Mesodermal cell (in vitro differentiated cells): ENCODE data around the gene UBTD2.
"Not testable (repeated sequence)": the region's sequence is repeated elsewhere in the genome, so short reads cannot be mapped to it uniquely, and the experiment has no call there.

ENCODE experiments used
- H3K27ac ChIP-seq: 2 replicates; pipeline ENCODE4 v1.7.0; 2013; ENCODE audit warnings: mild to moderate bottlenecking, low read depth, low read length, moderate library complexity; ENCODE audit not compliant: severe bottlenecking
- H3K36me3 ChIP-seq: 2 replicates; pipeline ENCODE4 v1.7.1; 2013; ENCODE audit warnings: mild to moderate bottlenecking, low read length, moderate library complexity; ENCODE audit not compliant: control insufficient read depth, insufficient read depth
- H3K4me1 ChIP-seq: one replicate; pipeline ENCODE4 v1.7.1; 2013; ENCODE audit warnings: mild to moderate bottlenecking, low read length; ENCODE audit not compliant: insufficient read depth, control insufficient read depth, poor library complexity, severe bottlenecking
- H3K4me3 ChIP-seq: 2 replicates; pipeline ENCODE4 v1.7.0; 2013; ENCODE audit warnings: low read length, control low read depth, mild to moderate bottlenecking; ENCODE audit not compliant: insufficient read depth, poor library complexity, severe bottlenecking; ENCODE audit errors: extremely low read depth
- H3K9me3 ChIP-seq: 2 replicates; pipeline ENCODE4 v1.7.1; 2013; ENCODE audit warnings: mild to moderate bottlenecking, low read length, moderate library complexity; ENCODE audit not compliant: control insufficient read depth
- WGBS, 2 experiments: methylation state at CpG; one replicate each; pipeline ENCODE4 v1.1.5; 2013; ENCODE audit warnings: missing lambda C conversion rate in 2 of 2; ENCODE audit not compliant: insufficient coverage in 2 of 2; 5-methylcytosine and 5-hydroxymethylcytosine counted together

The UBTD2 gene

DNA sequence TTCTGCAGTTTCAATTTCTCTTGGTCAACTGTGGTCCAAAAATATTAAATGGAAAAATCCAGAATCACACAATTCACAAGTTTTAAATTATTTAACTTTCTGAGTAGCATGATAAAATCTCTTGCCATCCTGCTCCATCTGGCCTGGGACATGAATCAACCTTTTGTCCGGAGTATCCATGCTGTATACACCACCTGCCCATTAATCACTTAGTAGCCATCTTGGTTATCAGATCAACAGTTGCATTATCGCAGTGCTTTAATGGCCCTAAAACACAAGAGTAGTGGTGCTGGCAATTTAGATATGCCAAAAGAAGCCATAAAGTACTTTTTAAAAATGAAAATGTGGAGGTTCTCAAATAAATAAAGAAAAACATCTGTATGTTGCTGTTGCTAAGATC, 64.3 kb downstream of the UBTD2 start:
- Histone ChIP-seq H3K36me3 (peaks cover 85% of the 10 kb centered on the region), H3K9me3 (no peaks in the 10 kb centered on the region), H3K27ac (no peak overlapping the region), H3K4me1 (no peaks in the 10 kb centered on the region), H3K4me3 (no peak overlapping the region)
- 100% methylated on average over 1 of the region's 2 CpGs; no CpG with 5 or more reads in 1 of the 2 experiments for WGBS, 2 experiments

DNA sequence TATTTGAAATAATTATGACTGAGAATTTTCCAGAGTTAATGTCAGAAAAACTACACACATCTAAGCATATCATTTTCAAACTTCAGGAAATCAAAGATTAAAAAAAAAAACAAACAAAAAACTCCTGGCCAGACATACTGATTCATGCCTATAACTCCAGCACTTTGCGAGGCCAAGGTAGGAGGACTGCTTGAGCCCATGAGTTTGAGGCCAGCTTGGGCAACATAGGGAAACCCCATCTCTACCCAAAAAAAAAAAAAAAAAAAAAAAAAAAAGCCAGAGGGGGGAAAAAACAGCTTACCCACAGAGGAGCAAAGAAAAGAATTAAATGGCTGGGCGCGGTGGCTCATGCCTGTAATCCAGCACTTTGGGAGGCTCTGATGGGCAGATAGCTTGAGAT, 67.2 kb downstream of the UBTD2 start:
- Histone ChIP-seq H3K9me3 (no peaks in the 10 kb centered on the region), H3K27ac (no peak overlapping the region), H3K4me3 (no peak overlapping the region), H3K4me1 (no peaks in the 10 kb centered on the region), H3K36me3 (peaks cover 82% of the 10 kb centered on the region)
- 100% methylated on average over 2 to 3 of the region's 3 CpGs for WGBS, 2 experiments

GRCh38 chr5:172213126-172213525, 70.4 kb downstream of the UBTD2 start:
- H3K9me3 ChIP-seq, result no peaks in the 10 kb centered on the region
- WGBS, 2 experiments, result 90% methylated on average over 3 of the region's 4 CpGs
- H3K36me3 ChIP-seq, result peaks cover 77% of the 10 kb centered on the region
- H3K27ac ChIP-seq, result no peak overlapping the region
- no peaks in the 10 kb centered on the region for H3K4me1 ChIP-seq
- H3K4me3 ChIP-seq, result no peak overlapping the region

DNA sequence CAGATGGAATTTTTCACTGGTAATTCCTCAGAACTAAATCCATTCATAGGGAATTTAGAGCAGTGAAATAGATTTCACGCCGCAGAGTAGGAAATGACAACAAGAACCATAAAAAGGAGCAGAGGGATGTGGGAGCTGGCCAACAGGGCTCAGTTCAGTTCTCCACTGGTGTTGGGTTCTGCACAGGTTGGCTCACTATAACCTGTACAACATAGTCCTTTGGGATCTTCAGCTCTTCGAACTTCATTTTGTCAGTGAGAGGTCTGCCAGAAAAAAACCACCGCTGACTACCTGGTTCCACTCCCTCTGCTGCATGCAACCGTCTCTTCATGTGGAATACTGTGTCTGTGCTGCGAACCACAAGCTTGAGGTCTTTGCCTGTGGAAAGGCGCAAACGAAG, 71.9 kb downstream of the UBTD2 start:
- Histone ChIP-seq H3K4me3 (no peak overlapping the region), H3K4me1 (no peaks in the 10 kb centered on the region), H3K27ac (no peak overlapping the region), H3K9me3 (no peaks in the 10 kb centered on the region), H3K36me3 (peaks cover 70% of the 10 kb centered on the region)
- 98 to 99% methylated on average over 6 of the region's 8 CpGs for WGBS, 2 experiments

DNA sequence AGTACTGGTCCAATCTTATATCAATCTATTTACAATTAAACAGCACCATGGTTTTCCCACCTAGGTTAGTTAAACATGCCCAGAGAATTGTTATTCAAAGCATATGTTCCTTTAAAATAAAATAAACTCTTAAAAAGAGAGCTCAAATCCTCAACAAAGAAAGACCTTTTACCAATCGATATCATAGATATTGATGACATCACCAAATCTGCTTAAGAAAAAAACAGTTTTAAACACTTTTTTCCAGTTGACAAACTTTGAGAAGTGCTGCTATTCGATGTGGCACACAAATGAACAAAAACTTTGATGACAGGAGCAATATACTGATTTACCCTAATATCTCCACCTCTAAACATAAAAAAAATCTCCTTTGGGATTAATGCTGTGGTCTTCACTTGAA, 73.8 kb downstream of the UBTD2 start:
- 94 to 100% methylated on average over 2 of the region's 2 CpGs for WGBS, 2 experiments

GRCh38 chr5:172207511-172207910, 76.1 kb downstream of the UBTD2 start:
- H3K4me1 ChIP-seq, result no peaks in the 10 kb centered on the region
- H3K27ac ChIP-seq, result no peak overlapping the region
- peaks cover 46% of the 10 kb centered on the region for H3K36me3 ChIP-seq
- no CpG with 5 or more reads among the region's 3 CpGs for WGBS, 2 experiments
- H3K9me3 ChIP-seq, result no peaks in the 10 kb centered on the region
- no peak overlapping the region for H3K4me3 ChIP-seq

More for the DNA sequence above, 73.8 kb downstream of the UBTD2 start:
- Histone ChIP-seq H3K4me1 (no peaks in the 10 kb centered on the region), H3K4me3 (no peak overlapping the region), H3K9me3 (no peaks in the 10 kb centered on the region), H3K27ac (no peak overlapping the region), H3K36me3 (peaks cover 60% of the 10 kb centered on the region)

DNA sequence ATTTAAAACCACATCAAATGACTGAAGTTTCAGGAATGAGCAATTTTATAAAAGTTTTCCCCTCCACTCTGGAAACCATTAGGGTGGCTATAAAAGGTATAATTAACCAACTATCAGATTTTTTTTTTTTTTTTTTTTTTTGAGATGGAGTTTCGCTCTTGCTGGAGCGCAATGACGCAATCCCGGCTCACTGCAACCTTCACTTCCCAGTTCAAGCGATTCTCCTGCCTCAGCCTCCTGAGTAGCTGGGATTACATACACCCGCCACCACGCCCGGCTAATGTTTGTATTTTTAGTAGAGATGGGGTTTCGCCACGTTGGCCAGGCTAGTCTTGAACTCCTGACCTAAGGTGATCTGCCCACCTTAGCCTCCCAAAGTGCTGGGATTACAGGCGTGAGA, 77.6 kb downstream of the UBTD2 start:
- peaks cover 36% of the 10 kb centered on the region for H3K36me3 ChIP-seq
- H3K4me3 ChIP-seq, H3K4me1 ChIP-seq, H3K27ac ChIP-seq, H3K9me3 ChIP-seq: not testable (repeated sequence)
- 95% methylated on average over 3 of the region's 11 CpGs; no CpG with 5 or more reads in 1 of the 2 experiments for WGBS, 2 experiments

GRCh38 chr5:172200476-172200875, 83.1 kb downstream of the UBTD2 start:
- Histone ChIP-seq H3K36me3 (peaks cover 10% of the 10 kb centered on the region), H3K4me1 (no peaks in the 10 kb centered on the region), H3K27ac (no peak overlapping the region), H3K9me3 (no peaks in the 10 kb centered on the region), H3K4me3 (no peak overlapping the region)
- WGBS, 2 experiments, result 87 to 95% methylated on average over 3 to 4 of the region's 6 CpGs

GRCh38 chr5:172199446-172199845, 84.1 kb downstream of the UBTD2 start:
- 90 to 95% methylated on average over 9 of the region's 10 CpGs for WGBS, 2 experiments

GRCh38 chr5:172197775-172198174, 85.8 kb downstream of the UBTD2 start:
- H3K36me3 ChIP-seq, H3K4me1 ChIP-seq, H3K4me3 ChIP-seq, H3K27ac ChIP-seq, H3K9me3 ChIP-seq: not testable (repeated sequence)
- 83 to 97% methylated on average over 3 to 4 of the region's 4 CpGs for WGBS, 2 experiments

More at GRCh38 chr5:172199446-172199845, 84.1 kb downstream of the UBTD2 start:
- Histone ChIP-seq H3K9me3 (no peaks in the 10 kb centered on the region), H3K4me1 (no peaks in the 10 kb centered on the region), H3K27ac (no peak overlapping the region), H3K4me3 (no peak overlapping the region), H3K36me3 (peaks cover 6% of the 10 kb centered on the region)

DNA sequence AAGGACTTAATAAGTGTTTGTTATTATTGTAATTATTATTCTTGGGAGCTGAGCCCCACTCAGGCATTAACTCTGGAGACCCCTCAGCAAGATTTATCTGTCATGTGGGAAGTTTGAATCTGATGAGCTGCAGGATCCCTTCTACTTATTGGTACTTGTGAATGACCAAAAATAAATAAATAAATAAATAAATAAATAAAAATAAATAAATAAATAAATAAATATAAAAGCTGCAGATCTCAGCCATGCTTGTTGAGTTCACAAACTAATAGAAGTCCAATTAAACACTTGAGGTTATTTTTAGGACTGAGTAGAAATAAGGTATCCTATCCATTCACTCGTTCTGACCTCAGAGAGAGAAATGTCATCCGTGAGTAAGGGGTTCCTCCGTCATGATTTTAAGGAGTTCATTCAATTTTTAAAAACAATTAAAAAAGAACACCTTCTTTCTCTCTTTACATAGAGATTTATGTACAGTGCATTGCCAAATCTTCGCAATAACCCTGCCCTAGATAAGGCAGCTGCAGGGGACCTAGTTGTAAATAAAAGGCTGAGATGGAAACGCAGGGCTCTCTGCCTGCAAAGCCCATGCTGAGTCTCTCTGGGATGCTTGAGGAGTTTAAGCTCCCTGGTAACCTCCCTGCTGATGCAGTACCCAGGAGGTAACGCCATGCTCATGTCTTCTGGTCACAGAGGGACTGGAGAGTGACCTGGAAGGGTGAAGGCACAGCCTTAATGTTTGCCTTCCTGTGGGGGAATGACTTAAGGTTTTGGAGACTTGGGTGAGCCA, 88.4 kb downstream of the UBTD2 start:
- Histone ChIP-seq H3K4me1 (peaks cover 4% of the 10 kb centered on the region), H3K27ac (no peak overlapping the region), H3K9me3 (no peaks in the 10 kb centered on the region), H3K4me3 (no peak overlapping the region), H3K36me3 (peaks cover 2% of the 10 kb centered on the region)
- 29 to 64% methylated on average over 2 to 3 of the region's 6 CpGs for WGBS, 2 experiments
